Measurements from ENCODE around the gene COL4A1. TPM values are rescaled to one million over a fixed set of nuclear protein-coding genes. Genes with fewer than 3 reads are reported as not detected.

The COL4A1 gene
- total and polyA plus RNA-seq, 2 experiments from 2014 or later = 184 to 519 TPM

- in situ Hi-C loops (cut with MboI) = no loop called here
- Histone ChIP-seq H2AFZ (no peak overlapping the region), H3K9me2 (ENCODE audit: insufficient read depth) (no peaks in the 10 kb centered on the region), H3K4me3 (no peak overlapping the region), H3F3A (ENCODE audit: insufficient read depth) (no peaks in the 10 kb centered on the region), H3K4me2 (ENCODE audit: unreplicated experiment) (no peak overlapping the region), H3K27ac (no peak overlapping the region), H3K27me3 (replicated peaks; ENCODE audit: insufficient read depth) (no peaks in the 10 kb centered on the region), H3K36me3 (ENCODE audit: low read depth) (peaks cover 24% of the 10 kb centered on the region), H3K9me3 (ENCODE audit: low read depth) (no peaks in the 10 kb centered on the region), H3K4me1 (ENCODE audit: insufficient read depth) (no peaks in the 10 kb centered on the region), H4K20me1 (ENCODE audit: insufficient read depth) (no peaks in the 10 kb centered on the region), H3K79me2 (ENCODE audit: insufficient read depth) (no peaks in the 10 kb centered on the region), H3K9ac (no peak overlapping the region)
- TF ChIP-seq EZH2 (IDR thresholded peaks at IDR 0.05; ENCODE audit: insufficient read depth, poor library complexity, severe bottlenecking) (no peak), EZH2phosphoT487 (IDR thresholded peaks at IDR 0.05; ENCODE audit: insufficient read depth, low read depth) (no peak)
- 80 to 85% methylated on average over 19 to 20 of the region's 20 CpGs for WGBS, 2 experiments (ENCODE audit: low coverage in 1 of 2, low lambda C conversion rate in 2 of 2, missing lambda C conversion rate in 2 of 2)
- no peak for DNase-seq
Measured at GRCh38 chr13:110170020-110170790, 136.8 kb downstream of the COL4A1 start.

DNA sequence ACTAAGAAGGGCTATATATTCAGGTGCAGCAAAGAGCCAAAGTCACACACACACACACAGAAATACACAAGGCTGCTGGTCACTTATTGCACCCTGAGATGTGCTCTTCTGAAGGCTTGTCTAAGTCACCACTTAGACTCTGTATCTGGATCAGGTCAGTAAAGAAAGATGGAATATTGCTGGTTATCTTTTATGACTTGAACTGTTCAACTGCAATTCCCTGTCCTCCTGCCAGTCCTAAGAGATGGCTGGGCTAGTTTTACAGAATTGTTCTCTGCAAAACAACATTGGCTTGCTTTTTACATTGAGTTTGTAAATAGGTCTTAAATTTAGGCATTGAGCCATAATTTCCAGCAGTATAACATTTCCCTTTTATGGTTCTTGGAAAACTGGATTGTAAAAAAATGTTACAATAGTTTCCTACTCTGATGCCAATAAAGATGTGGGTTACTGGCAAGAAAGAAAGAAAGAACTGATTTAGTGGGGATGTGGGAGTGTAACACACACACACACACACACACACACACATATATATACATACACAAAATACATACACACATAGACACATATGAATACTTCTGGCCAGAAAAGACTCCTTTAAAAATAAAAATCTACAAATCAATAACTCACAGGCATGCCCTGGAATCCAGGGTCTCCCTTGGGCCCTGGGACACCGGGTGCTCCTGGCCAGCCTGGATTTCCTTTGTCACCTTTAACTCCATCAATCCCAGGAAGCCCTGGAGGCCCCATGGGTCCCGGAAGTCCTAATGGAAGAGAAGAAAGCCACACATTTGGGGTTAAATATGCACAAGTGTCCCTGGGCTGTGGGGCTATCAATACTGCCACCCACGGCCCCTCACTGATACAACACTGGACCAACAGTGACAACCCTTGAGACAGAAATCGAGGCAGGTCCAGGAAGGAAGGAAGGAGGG, 137.7 kb downstream of the COL4A1 start:
- in situ Hi-C loops (cut with MboI) = no loop called here
- no peak overlapping the region for H3K27ac ChIP-seq
- no peak for DNase-seq

DNA sequence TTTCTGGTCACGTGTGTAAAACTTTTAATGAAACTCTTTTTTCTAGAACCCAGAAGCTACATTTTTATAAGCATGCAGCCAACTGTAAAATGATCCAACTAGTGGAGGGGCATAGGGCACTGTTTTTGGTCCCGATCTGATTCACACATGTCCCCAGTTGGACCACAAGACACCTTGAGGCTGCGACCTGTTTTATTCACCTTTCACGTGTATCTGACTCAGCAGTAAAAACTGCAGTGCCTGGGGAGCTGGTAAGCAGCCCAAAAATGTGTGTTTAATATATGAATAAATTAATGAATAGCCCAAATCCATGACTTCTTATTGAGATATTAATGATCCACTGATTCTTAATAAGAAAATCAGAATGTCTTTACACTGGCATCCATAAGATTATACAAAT, 140.4 kb downstream of the COL4A1 start:
- H4K20me1 ChIP-seq (ENCODE audit: insufficient read depth) = no peaks in the 10 kb centered on the region
- no peaks in the 10 kb centered on the region for H3K9me2 ChIP-seq (ENCODE audit: insufficient read depth)
- in situ Hi-C loops (cut with MboI) = no loop called here
- no peaks in the 10 kb centered on the region for H3K79me2 ChIP-seq (ENCODE audit: insufficient read depth)
- no peaks in the 10 kb centered on the region for H3K27me3 ChIP-seq (replicated peaks; ENCODE audit: insufficient read depth)
- H2AFZ ChIP-seq = no peak overlapping the region
- no peak overlapping the region for H3K4me3 ChIP-seq
- no peaks in the 10 kb centered on the region for H3K9me3 ChIP-seq (ENCODE audit: low read depth)
- no peak for TF ChIP-seq EZH2 (IDR thresholded peaks at IDR 0.05; ENCODE audit: insufficient read depth, poor library complexity, severe bottlenecking)
- no peak for TF ChIP-seq EZH2phosphoT487 (IDR thresholded peaks at IDR 0.05; ENCODE audit: insufficient read depth, low read depth)
- DNase-seq = no peak
- peaks cover 20% of the 10 kb centered on the region for H3K36me3 ChIP-seq (ENCODE audit: low read depth)
- H3K27ac ChIP-seq = no peak overlapping the region
- WGBS, 2 experiments (ENCODE audit: low coverage in 1 of 2, low lambda C conversion rate in 2 of 2, missing lambda C conversion rate in 2 of 2) = 83 to 84% methylated on average over 4 of the region's 4 CpGs
- H3K4me1 ChIP-seq (ENCODE audit: insufficient read depth) = no peaks in the 10 kb centered on the region
- H3K4me2 ChIP-seq (ENCODE audit: unreplicated experiment) = no peak overlapping the region
- no peak overlapping the region for H3K9ac ChIP-seq
- no peaks in the 10 kb centered on the region; the same call in 1 of the 2 replicates for H3F3A ChIP-seq (ENCODE audit: insufficient read depth)

More for the DNA sequence above, 137.7 kb downstream of the COL4A1 start:
- peaks cover 20% of the 10 kb centered on the region for H3K36me3 ChIP-seq (ENCODE audit: low read depth)
- TF ChIP-seq EZH2 (IDR thresholded peaks at IDR 0.05; ENCODE audit: insufficient read depth, poor library complexity, severe bottlenecking) = no peak
- TF ChIP-seq EZH2phosphoT487 (IDR thresholded peaks at IDR 0.05; ENCODE audit: insufficient read depth, low read depth) = no peak
- no peak overlapping the region for H3K4me2 ChIP-seq (ENCODE audit: unreplicated experiment)
- no peak overlapping the region for H3K9ac ChIP-seq
- no peak overlapping the region for H2AFZ ChIP-seq
- H3K9me3 ChIP-seq (ENCODE audit: low read depth) = no peaks in the 10 kb centered on the region
- no peaks in the 10 kb centered on the region for H3K27me3 ChIP-seq (replicated peaks; ENCODE audit: insufficient read depth)
- no peaks in the 10 kb centered on the region for H3K79me2 ChIP-seq (ENCODE audit: insufficient read depth)
- H3K9me2 ChIP-seq (ENCODE audit: insufficient read depth) = no peaks in the 10 kb centered on the region
- H4K20me1 ChIP-seq (ENCODE audit: insufficient read depth) = no peaks in the 10 kb centered on the region
- 33 to 48% methylated on average over 4 of the region's 4 CpGs for WGBS, 2 experiments (ENCODE audit: low coverage in 1 of 2, low lambda C conversion rate in 2 of 2, missing lambda C conversion rate in 2 of 2)
- H3F3A ChIP-seq (ENCODE audit: insufficient read depth) = no peaks in the 10 kb centered on the region
- H3K4me3 ChIP-seq = no peak overlapping the region
- no peaks in the 10 kb centered on the region for H3K4me1 ChIP-seq (ENCODE audit: insufficient read depth)

- H3K36me3 ChIP-seq (ENCODE audit: low read depth) = peaks cover 31% of the 10 kb centered on the region
- WGBS, 2 experiments (ENCODE audit: low coverage in 1 of 2, low lambda C conversion rate in 2 of 2, missing lambda C conversion rate in 2 of 2) = 89 to 94% methylated on average over 8 of the region's 8 CpGs
Measured at GRCh38 chr13:110164706-110165105, 142.3 kb downstream of the COL4A1 start.

More at GRCh38 chr13:110164706-110165105, 142.3 kb downstream of the COL4A1 start:
- no peaks in the 10 kb centered on the region; the same call in 1 of the 2 replicates for H3F3A ChIP-seq (ENCODE audit: insufficient read depth)
- H3K9ac ChIP-seq = no peak overlapping the region
- H3K27me3 ChIP-seq (replicated peaks; ENCODE audit: insufficient read depth) = no peaks in the 10 kb centered on the region
- no peak overlapping the region for H3K27ac ChIP-seq
- H3K4me1 ChIP-seq (ENCODE audit: insufficient read depth) = no peaks in the 10 kb centered on the region
- H3K9me3 ChIP-seq (ENCODE audit: low read depth) = no peaks in the 10 kb centered on the region
- H3K9me2 ChIP-seq (ENCODE audit: insufficient read depth) = no peaks in the 10 kb centered on the region
- no peak overlapping the region for H2AFZ ChIP-seq
- no peaks in the 10 kb centered on the region for H4K20me1 ChIP-seq (ENCODE audit: insufficient read depth)
- in situ Hi-C loops (cut with MboI) = no loop called here
- no peaks in the 10 kb centered on the region for H3K79me2 ChIP-seq (ENCODE audit: insufficient read depth)
- H3K4me3 ChIP-seq = no peak overlapping the region
- DNase-seq = no peak
- TF ChIP-seq EZH2 (IDR thresholded peaks at IDR 0.05; ENCODE audit: insufficient read depth, poor library complexity, severe bottlenecking) (no peak), EZH2phosphoT487 (IDR thresholded peaks at IDR 0.05; ENCODE audit: insufficient read depth, low read depth) (no peak)
- H3K4me2 ChIP-seq (ENCODE audit: unreplicated experiment) = no peak overlapping the region

Data from GM23248 (cell line).